ENCODE measurements around the gene XRRA1. TPM values are rescaled to one million over a fixed set of nuclear protein-coding genes. Genes with fewer than 3 reads are reported as not detected.
A peak's percentile ranks its signal among the peaks of the same experiment; 100 is the strongest.
"Not testable (repeated sequence)": the region's sequence is repeated elsewhere in the genome, so short reads cannot be mapped to it uniquely, and the experiment has no call there.

XRRA1 gene
- total RNA-seq, 1 experiment from 2014 or later: 34.1 TPM

DNA sequence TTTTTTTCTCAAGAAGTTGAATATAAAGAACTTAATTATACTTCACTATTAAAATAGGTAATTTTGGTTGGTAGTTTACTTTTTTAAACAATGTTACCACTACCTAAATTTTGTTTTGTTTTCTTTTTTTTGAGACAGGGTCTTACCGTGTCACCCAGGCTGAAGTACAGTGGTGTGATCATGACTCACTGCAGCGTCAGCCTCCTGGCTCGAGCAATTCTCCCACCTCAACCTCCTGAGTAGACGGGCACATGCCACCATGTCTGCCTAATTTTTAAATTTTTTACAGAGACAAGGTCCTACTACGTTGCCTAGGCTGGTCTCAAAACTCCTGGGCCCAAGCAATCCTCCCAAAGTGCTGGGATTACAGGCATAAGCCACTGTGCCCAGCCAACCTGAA is 17.8 kb upstream of the XRRA1 start:
- Histone ChIP-seq H3K9me3 (ENCODE audit: control insufficient read depth, insufficient read depth, low read depth, low read length) (no peaks in the 10 kb centered on the region), H3K27ac (ENCODE audit: low read length) (no peak overlapping the region), H3K4me1 (ENCODE audit: control insufficient read depth, insufficient read depth, low read length) (no peaks in the 10 kb centered on the region), H3K4me3 (ENCODE audit: low read depth in 2 of 2, low read length in 2 of 2) (no peak overlapping the region), H3K36me3 (ENCODE audit: control insufficient read depth, insufficient read depth, low read length) (peaks cover 30% of the 10 kb centered on the region), H3K27me3 (ENCODE audit: control insufficient read depth, insufficient read depth, low read length) (no peaks in the 10 kb centered on the region)
- intact Hi-C loops (cut with micrococcal nuclease; ENCODE audit: unreplicated experiment): no loop called here
- peak; percentile 81 for ATAC-seq
- DNase-seq (ENCODE audit: low read depth, low spot score): peak; percentile 57
- TF ChIP-seq REST (IDR thresholded peaks at IDR 0.05; ENCODE audit: insufficient read depth in 1 of 2, low read depth in 2 of 2, low read length in 1 of 2) (no peak), SIN3A (IDR thresholded peaks at IDR 0.05; ENCODE audit: borderline replicate concordance, insufficient read depth, low read depth, low read length) (no peak), CTCF (IDR thresholded peaks at IDR 0.05) (no peak), TCF7L2 (IDR thresholded peaks at IDR 0.05; ENCODE audit: low read depth, low read length) (no peak), POLR2AphosphoS5 (IDR thresholded peaks at IDR 0.05; ENCODE audit: low read depth, low read length) (no peak)
- POLR2A ChIA-PET: no interaction called here
- BruUV-seq (replicated peaks): no TSS peak
- in situ Hi-C loops (cut with HindIII; ENCODE audit: low pct_unique_long_range_greater_than_20kb, low sequenced_read_pairs): no loop called here
- CTCF ChIA-PET: no interaction called here

- CTCF ChIA-PET: interaction anchor here (0.6 kb wide), 1 partner anchor 63 kb away, joined by 3 read pairs; no protein-coding TSS in a partner anchor
- H3K4me3 ChIP-seq (ENCODE audit: low read depth in 2 of 2, low read length in 2 of 2); in situ Hi-C loops (cut with HindIII; ENCODE audit: low pct_unique_long_range_greater_than_20kb, low sequenced_read_pairs); H3K36me3 ChIP-seq (ENCODE audit: control insufficient read depth, insufficient read depth, low read length); H3K4me1 ChIP-seq (ENCODE audit: control insufficient read depth, insufficient read depth, low read length); BruUV-seq (replicated peaks); intact Hi-C loops (cut with micrococcal nuclease; ENCODE audit: unreplicated experiment); DNase-seq (ENCODE audit: low read depth, low spot score); H3K27ac ChIP-seq (ENCODE audit: low read length); ATAC-seq; H3K27me3 ChIP-seq (ENCODE audit: control insufficient read depth, insufficient read depth, low read length); H3K9me3 ChIP-seq (ENCODE audit: control insufficient read depth, insufficient read depth, low read depth, low read length): not testable (repeated sequence)
- POLR2A ChIA-PET: interaction anchor here (0.7 kb wide), 2 partner anchors 34 to 1704 kb away, joined by 4 to 10 read pairs; no protein-coding TSS in a partner anchor
These were observed 11.2 kb upstream of the XRRA1 start for GRCh38 chr11:74960128-74960527.

- in situ Hi-C loops (cut with HindIII; ENCODE audit: low pct_unique_long_range_greater_than_20kb, low sequenced_read_pairs): no loop called here
- CTCF ChIA-PET: no interaction called here
- no peak for DNase-seq (ENCODE audit: low read depth, low spot score)
These were observed 9.2 kb upstream of the XRRA1 start for GRCh38 chr11:74957937-74958629.

More at GRCh38 chr11:74957937-74958629, 9.2 kb upstream of the XRRA1 start:
- Histone ChIP-seq H3K4me1 (ENCODE audit: control insufficient read depth, insufficient read depth, low read length) (0 out of 2 replicates have a peak, but pooled peaks cover 2% of the 10 kb centered on the region), H3K4me3 (ENCODE audit: low read depth in 2 of 2, low read length in 2 of 2) (no peak overlapping the region), H3K27me3 (ENCODE audit: control insufficient read depth, insufficient read depth, low read length) (no peaks in the 10 kb centered on the region), H3K36me3 (ENCODE audit: control insufficient read depth, insufficient read depth, low read length) (peaks cover 9% of the 10 kb centered on the region; the same call in 1 of the 2 replicates), H3K27ac (ENCODE audit: low read length) (no peak overlapping the region), H3K9me3 (ENCODE audit: control insufficient read depth, insufficient read depth, low read depth, low read length) (no peaks in the 10 kb centered on the region)
- TF ChIP-seq REST (IDR thresholded peaks at IDR 0.05; ENCODE audit: insufficient read depth in 1 of 2, low read depth in 2 of 2, low read length in 1 of 2): no peak
- TF ChIP-seq SIN3A (IDR thresholded peaks at IDR 0.05; ENCODE audit: borderline replicate concordance, insufficient read depth, low read depth, low read length): no peak
- no peak for TF ChIP-seq TCF7L2 (IDR thresholded peaks at IDR 0.05; ENCODE audit: low read depth, low read length)
- TF ChIP-seq CTCF (IDR thresholded peaks at IDR 0.05): no peak
- no peak for TF ChIP-seq POLR2AphosphoS5 (IDR thresholded peaks at IDR 0.05; ENCODE audit: low read depth, low read length)
- intact Hi-C loops (cut with micrococcal nuclease; ENCODE audit: unreplicated experiment): no loop called here
- BruUV-seq (replicated peaks): no TSS peak
- POLR2A ChIA-PET: no interaction called here
- no peak for ATAC-seq
